Esophagus mucosa (tissue), 1 donor: ENCODE results near the gene PLA2G2F. TPM values are rescaled to one million over a fixed set of nuclear protein-coding genes. Genes with fewer than 3 reads are reported as not detected.

Experiments
- ATAC-seq: fragments of 200-7000 bp; cut with Tn5 transposase; one replicate; pipeline ENCODE4 v1.9.1; 2020
- total RNA-seq: library from RNA; stranded (reverse); gene quantifications from one replicate; pipeline ENCODE4 v1.2.4, GENCODE V29; 2023
- donor health status: DM: yes; HTN: yes; CAD: no.

Gene PLA2G2F
- total RNA-seq, 1 donor from 2014 or later = 0.04 TPM

- ATAC-seq = no peak
Measured at GRCh38 chr1:20172033-20172590, 33.0 kb downstream of the PLA2G2F start.

GRCh38 chr1:20174937-20175666, 36.0 kb downstream of the PLA2G2F start:
- no peak for ATAC-seq

- ATAC-seq = no peak
Measured at GRCh38 chr1:20178634-20179370, 39.7 kb downstream of the PLA2G2F start.

- no peak for ATAC-seq
Measured at GRCh38 chr1:20179371-20180128, 40.4 kb downstream of the PLA2G2F start.

GRCh38 chr1:20180129-20180843, 41.2 kb downstream of the PLA2G2F start:
- ATAC-seq = no peak

GRCh38 chr1:20180844-20181207, 41.7 kb downstream of the PLA2G2F start:
- no peak for ATAC-seq

- no peak for ATAC-seq
Measured at GRCh38 chr1:20182415-20182814, 43.3 kb downstream of the PLA2G2F start.

GRCh38 chr1:20183035-20183434, 43.9 kb downstream of the PLA2G2F start:
- no peak for ATAC-seq

- no peak for ATAC-seq
Measured at GRCh38 chr1:20183616-20184271, 44.6 kb downstream of the PLA2G2F start.

GRCh38 chr1:20184481-20184900, 45.4 kb downstream of the PLA2G2F start:
- no peak for ATAC-seq

- no peak for ATAC-seq
Measured at GRCh38 chr1:20184997-20185833, 46.1 kb downstream of the PLA2G2F start.

GRCh38 chr1:20185834-20186782, 47.0 kb downstream of the PLA2G2F start, which contains the start of the genes PLA2G2C and UBXN10:
Gene PLA2G2C, minus strand, starts transcription at chr1:20186518. Its CDS starts 9,155 bp downstream, at chr1:20177363.
Gene UBXN10, plus strand, starts transcription at chr1:20186096. Its CDS starts 4,466 bp downstream, at chr1:20190562.
- peak; percentile 42 for ATAC-seq

- peak; percentile 71 for ATAC-seq
Measured at GRCh38 chr1:20187103-20187812, 48.1 kb downstream of the PLA2G2F start.

GRCh38 chr1:20187813-20188454, 48.8 kb downstream of the PLA2G2F start:
- ATAC-seq = no peak

- no peak for ATAC-seq
Measured at GRCh38 chr1:20188455-20188817, 49.3 kb downstream of the PLA2G2F start.

- ATAC-seq = no peak
Measured at GRCh38 chr1:20189664-20190063, 50.5 kb downstream of the PLA2G2F start.

- no peak for ATAC-seq
Measured at GRCh38 chr1:20190256-20191160, 51.4 kb downstream of the PLA2G2F start.
